Panc1 (cell line): ENCODE results near the gene TNFSF4. TPM values are rescaled to one million over a fixed set of nuclear protein-coding genes. Genes with fewer than 3 reads are reported as not detected.
"Not testable (repeated sequence)": the region's sequence is repeated elsewhere in the genome, so short reads cannot be mapped to it uniquely, and the experiment has no call there.

Source experiments
- ATAC-seq: fragments of 200-7000 bp; cut with Tn5 transposase; 2 replicates; pipeline ENCODE4 v1.9.1; 2020; ENCODE audit warnings: mild to moderate bottlenecking, moderate library complexity
- BruUV-seq: library from RNA; stranded (reverse); fragments of 400-500 nt; replicated peaks from 2 replicates; lab custom pipeline; 2021; lab: Mats Ljungman, UMichigan
- CTCF ChIA-PET: fragments of 300-600 bp; sonication (Branson Sonifier 250); formaldehyde crosslinking; loops from one replicate; lab custom pipeline; 2022; ENCODE audit warnings: antibody characterized with exemption; lab: Charles Lee
- POLR2A ChIA-PET: fragments of 300-600 bp; sonication (Branson Sonifier 250); formaldehyde crosslinking; loops from one replicate; lab custom pipeline; 2022; ENCODE audit warnings: antibody characterized with exemption; lab: Charles Lee
- DNase-seq: peaks from one replicate; pipeline ENCODE4 v3.0.0-alpha.2; 2010; ENCODE audit warnings: low read depth, low spot score
- H3K27ac ChIP-seq: 2 replicates; pipeline ENCODE4 v1.5.1; 2011; ENCODE audit warnings: mild to moderate bottlenecking, low read length, inconsistent platforms
- H3K27me3 ChIP-seq: fragments of 200-500 bp; sonication (Bioruptor generic); 2 replicates; pipeline ENCODE4 v1.6.0; 2014; ENCODE audit warnings: low read length, inconsistent platforms; ENCODE audit not compliant: control insufficient read depth, insufficient read depth
- H3K36me3 ChIP-seq: fragments of 200-500 bp; sonication (Bioruptor generic); 2 replicates; pipeline ENCODE4 v1.5.1; 2014; ENCODE audit warnings: inconsistent platforms, mild to moderate bottlenecking, low read length, moderate library complexity; ENCODE audit not compliant: control insufficient read depth, insufficient read depth
- H3K4me1 ChIP-seq: 2 replicates; pipeline ENCODE4 v1.5.1; 2011; ENCODE audit warnings: inconsistent platforms, mild to moderate bottlenecking, low read length, moderate library complexity; ENCODE audit not compliant: control insufficient read depth, insufficient read depth
- H3K4me3 ChIP-seq, 2 experiments: 2 replicates each; pipeline ENCODE4 v1.5.1; 2011 to 2012; ENCODE audit warnings: low read depth in 2 of 2, low read length in 2 of 2, mild to moderate bottlenecking in 2 of 2, inconsistent platforms in 1 of 2, moderate library complexity in 1 of 2
- H3K9me3 ChIP-seq: fragments of 200-500 bp; sonication (Bioruptor generic); 2 replicates; pipeline ENCODE4 v1.5.1; 2014; ENCODE audit warnings: low read depth, mild to moderate bottlenecking, inconsistent platforms, low read length, moderate library complexity; ENCODE audit not compliant: control insufficient read depth, insufficient read depth
- CTCF ChIP-seq: fragments of 450-650 bp; IDR thresholded peaks from 2 replicates; pipeline ENCODE4 v1.5.1; 2017; ENCODE audit warnings: mild to moderate bottlenecking
- POLR2AphosphoS5 ChIP-seq: IDR thresholded peaks from 2 replicates; pipeline ENCODE4 v1.6.1; 2012; ENCODE audit warnings: mild to moderate bottlenecking, low read depth, low read length, moderate library complexity
- REST ChIP-seq, 2 experiments: IDR thresholded peaks; 2 replicates each; pipeline ENCODE4 v1.6.1; 2011 to 2012; ENCODE audit warnings: low read depth in 2 of 2, control low read depth in 1 of 2, low read length in 1 of 2, mild to moderate bottlenecking in 1 of 2, moderate library complexity in 1 of 2; ENCODE audit not compliant: insufficient read depth in 1 of 2
- SIN3A ChIP-seq: IDR thresholded peaks from 2 replicates; pipeline ENCODE4 v1.6.1; 2012; ENCODE audit warnings: low read depth, mild to moderate bottlenecking, low read length, moderate library complexity, borderline replicate concordance; ENCODE audit not compliant: insufficient read depth
- TCF7L2 ChIP-seq: IDR thresholded peaks from 2 replicates; pipeline ENCODE4 v1.6.1; 2011; ENCODE audit warnings: mild to moderate bottlenecking, low read depth, low read length, inconsistent platforms
- in situ Hi-C: cut with HindIII; loops from 2 replicates; pipeline ENCODE4 v1.10.0; 2016; ENCODE audit warnings: low sequenced_read_pairs, low pct_unique_long_range_greater_than_20kb
- intact Hi-C: fragments of 100-400 bp; cut with micrococcal nuclease; formaldehyde crosslinking; loops from one replicate; pipeline ENCODE4 v1.10.0; 2022; ENCODE audit not compliant: unreplicated experiment
- total RNA-seq: library from RNA; stranded (reverse); gene quantifications from one replicate; pipeline ENCODE4 v1.2.1, GENCODE V29; 2021; ENCODE audit not compliant: unreplicated experiment

TNFSF4 gene
- total RNA-seq, 1 experiment from 2014 or later, result 0.13 TPM

- in situ Hi-C loops, result no loop called here
- Histone ChIP-seq H3K4me1 (no peaks in the 10 kb centered on the region), H3K36me3 (no peaks in the 10 kb centered on the region), H3K4me3 (no peak overlapping the region), H3K27me3 (no peaks in the 10 kb centered on the region), H3K9me3 (no peaks in the 10 kb centered on the region), H3K27ac (no peak overlapping the region)
- no TSS peak for BruUV-seq
- no peak for TF ChIP-seq CTCF
- TF ChIP-seq REST (IDR thresholded peaks at IDR 0.05; ENCODE audit: insufficient read depth in 1 of 2, low read depth in 2 of 2, low read length in 1 of 2), result no peak
- no peak for TF ChIP-seq POLR2AphosphoS5
- TF ChIP-seq SIN3A, result no peak
- no peak for TF ChIP-seq TCF7L2
- DNase-seq, result peak; percentile 10
- CTCF ChIA-PET, result no interaction called here
- intact Hi-C loops, result no loop called here
- POLR2A ChIA-PET, result no interaction called here
- ATAC-seq, result no peak; the same call in 1 of the 2 replicates
Measured at GRCh38 chr1:173161510-173162221, 45.5 kb downstream of the TNFSF4 start.

GRCh38 chr1:173153964-173154363 is 53.2 kb downstream of the TNFSF4 start:
- intact Hi-C loops, CTCF ChIA-PET, H3K4me1 ChIP-seq, H3K36me3 ChIP-seq, H3K9me3 ChIP-seq, in situ Hi-C loops, H3K27me3 ChIP-seq, H3K27ac ChIP-seq, BruUV-seq, DNase-seq, POLR2A ChIA-PET, H3K4me3 ChIP-seq, ATAC-seq: not testable (repeated sequence)

GRCh38 chr1:173153503-173153902 is 53.6 kb downstream of the TNFSF4 start:
- no peaks in the 10 kb centered on the region for H3K36me3 ChIP-seq
- no peak overlapping the region for H3K4me3 ChIP-seq
- no TSS peak for BruUV-seq
- in situ Hi-C loops, result no loop called here
- no peak for DNase-seq
- ChIA-PET POLR2A (no interaction called here), CTCF (no interaction called here)
- H3K9me3 ChIP-seq, result no peaks in the 10 kb centered on the region
- no peak for TF ChIP-seq SIN3A
- TF ChIP-seq TCF7L2, result no peak
- no peak for TF ChIP-seq CTCF
- TF ChIP-seq POLR2AphosphoS5, result no peak
- TF ChIP-seq REST (IDR thresholded peaks at IDR 0.05; ENCODE audit: insufficient read depth in 1 of 2, low read depth in 2 of 2, low read length in 1 of 2), result no peak
- ATAC-seq, result no peak
- no peaks in the 10 kb centered on the region for H3K4me1 ChIP-seq
- H3K27ac ChIP-seq, result no peak overlapping the region
- H3K27me3 ChIP-seq, result no peaks in the 10 kb centered on the region
- intact Hi-C loops, result no loop called here
